NB4 (cell line): Measurements from ENCODE around the gene RNF114.

ENCODE experiments used
- MYC ChIP-seq: IDR thresholded peaks from 2 replicates; pipeline ENCODE4 v1.6.1; 2011; ENCODE audit warnings: low read depth, low read length
- POLR2A ChIP-seq: IDR thresholded peaks from 2 replicates; pipeline ENCODE4 v1.6.1; 2011; ENCODE audit warnings: mild to moderate bottlenecking; ENCODE audit not compliant: insufficient read length; ENCODE audit errors: extremely low read depth
- TF ChIP-seq, protein P1 (sequence below): IDR thresholded peaks from one replicate; pipeline ENCODE4 v1.5.1; 2012; ENCODE audit warnings: low read depth, low read length
- TF ChIP-seq, protein P2 (sequence below): IDR thresholded peaks from 2 replicates; pipeline ENCODE4 v1.6.1; 2011; ENCODE audit warnings: low read depth, low read length

- TF ChIP-seq POLR2A (peak; percentile 71), MYC (peak; percentile 13; the same call in 1 of the 2 replicates)
- TF ChIP-seq, protein P1, sequence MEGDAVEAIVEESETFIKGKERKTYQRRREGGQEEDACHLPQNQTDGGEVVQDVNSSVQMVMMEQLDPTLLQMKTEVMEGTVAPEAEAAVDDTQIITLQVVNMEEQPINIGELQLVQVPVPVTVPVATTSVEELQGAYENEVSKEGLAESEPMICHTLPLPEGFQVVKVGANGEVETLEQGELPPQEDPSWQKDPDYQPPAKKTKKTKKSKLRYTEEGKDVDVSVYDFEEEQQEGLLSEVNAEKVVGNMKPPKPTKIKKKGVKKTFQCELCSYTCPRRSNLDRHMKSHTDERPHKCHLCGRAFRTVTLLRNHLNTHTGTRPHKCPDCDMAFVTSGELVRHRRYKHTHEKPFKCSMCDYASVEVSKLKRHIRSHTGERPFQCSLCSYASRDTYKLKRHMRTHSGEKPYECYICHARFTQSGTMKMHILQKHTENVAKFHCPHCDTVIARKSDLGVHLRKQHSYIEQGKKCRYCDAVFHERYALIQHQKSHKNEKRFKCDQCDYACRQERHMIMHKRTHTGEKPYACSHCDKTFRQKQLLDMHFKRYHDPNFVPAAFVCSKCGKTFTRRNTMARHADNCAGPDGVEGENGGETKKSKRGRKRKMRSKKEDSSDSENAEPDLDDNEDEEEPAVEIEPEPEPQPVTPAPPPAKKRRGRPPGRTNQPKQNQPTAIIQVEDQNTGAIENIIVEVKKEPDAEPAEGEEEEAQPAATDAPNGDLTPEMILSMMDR, result no peak
- TF ChIP-seq, protein P2, sequence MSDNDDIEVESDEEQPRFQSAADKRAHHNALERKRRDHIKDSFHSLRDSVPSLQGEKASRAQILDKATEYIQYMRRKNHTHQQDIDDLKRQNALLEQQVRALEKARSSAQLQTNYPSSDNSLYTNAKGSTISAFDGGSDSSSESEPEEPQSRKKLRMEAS, result peak; percentile 37
These were observed 20.6 kb upstream of the RNF114 start, which contains the start of gene SPATA2 for GRCh38 chr20:49915380-49916145.
